HUES64 (cell line): ENCODE results near the gene SMOC2.

ENCODE experiments used
- H3K27ac ChIP-seq: 2 replicates; pipeline ENCODE4 v1.7.0; 2013; ENCODE audit warnings: low read depth, low read length, inconsistent platforms
- H3K27me3 ChIP-seq: 2 replicates; pipeline ENCODE4 v1.6.1; 2013; ENCODE audit warnings: mild to moderate bottlenecking, low read length; ENCODE audit not compliant: insufficient read depth
- H3K36me3 ChIP-seq: 2 replicates; pipeline ENCODE4 v1.6.1; 2013; ENCODE audit warnings: mild to moderate bottlenecking, low read length; ENCODE audit not compliant: insufficient read depth
- H3K4me1 ChIP-seq: 2 replicates; pipeline ENCODE4 v1.6.1; 2013; ENCODE audit warnings: mild to moderate bottlenecking, low read length, moderate library complexity; ENCODE audit not compliant: insufficient read depth
- H3K4me3 ChIP-seq: 2 replicates; pipeline ENCODE4 v1.5.1; 2013; ENCODE audit warnings: mild to moderate bottlenecking, low read length, moderate library complexity
- H3K9ac ChIP-seq: 2 replicates; pipeline ENCODE4 v1.6.1; 2013; ENCODE audit warnings: mild to moderate bottlenecking, low read depth, low read length
- H3K9me3 ChIP-seq: 2 replicates; pipeline ENCODE4 v1.6.1; 2013; ENCODE audit warnings: low read depth, low read length; ENCODE audit not compliant: insufficient read depth
- WGBS: fragments of 150-250, 120-280 bp; methylation state at CpG from one replicate; pipeline ENCODE4 v1.1.7; 2013; ENCODE audit warnings: missing lambda C conversion rate; 5-methylcytosine and 5-hydroxymethylcytosine counted together

SMOC2 gene

DNA sequence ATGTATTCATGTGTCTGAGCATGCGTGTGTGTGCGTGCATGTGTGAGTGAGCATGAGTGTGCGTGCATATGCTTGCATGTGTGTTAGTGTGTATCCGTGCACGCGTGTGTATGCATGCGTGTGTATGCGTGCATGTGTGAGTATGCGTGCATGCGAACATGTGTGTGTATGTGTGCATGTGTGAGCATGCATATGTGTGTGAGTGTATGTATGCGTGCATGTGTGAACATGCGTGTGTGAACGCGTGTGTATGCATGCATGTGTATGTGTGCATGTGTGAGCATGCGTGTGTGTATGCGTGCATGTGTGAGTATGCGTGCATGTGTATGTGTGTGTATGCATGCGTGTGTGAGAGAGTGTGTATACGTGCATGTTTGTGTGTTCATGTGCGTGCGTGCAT, 77.9 kb downstream of the SMOC2 start:
- no peaks in the 10 kb centered on the region for H3K27me3 ChIP-seq
- no peak overlapping the region for H3K27ac ChIP-seq
- no peaks in the 10 kb centered on the region for H3K4me1 ChIP-seq
- H3K36me3 ChIP-seq: no peaks in the 10 kb centered on the region
- 96% methylated on average over 21 of the region's 21 CpGs for WGBS
- no peak overlapping the region for H3K9ac ChIP-seq
- H3K4me3 ChIP-seq: no peak overlapping the region
- no peaks in the 10 kb centered on the region for H3K9me3 ChIP-seq

DNA sequence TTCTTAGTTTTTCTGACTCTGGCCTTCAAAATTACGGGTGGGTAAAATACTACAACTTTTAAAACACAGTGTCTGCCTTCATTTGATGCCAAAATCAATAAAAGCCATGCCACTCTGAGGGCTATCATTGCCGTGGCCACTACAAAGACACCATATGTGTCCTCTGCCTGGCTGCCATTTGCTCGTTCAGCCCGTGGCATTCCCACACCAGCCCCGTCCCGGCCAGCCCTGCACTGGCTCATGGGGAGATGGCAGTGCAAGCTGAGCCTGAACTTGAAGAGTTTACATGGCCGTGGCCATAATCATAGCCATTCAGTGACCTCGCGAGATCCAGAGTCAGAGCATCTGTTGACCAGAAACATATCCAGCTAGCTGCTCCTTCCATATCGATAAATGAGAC, 79.2 kb downstream of the SMOC2 start:
- H3K9me3 ChIP-seq: no peaks in the 10 kb centered on the region
- no peaks in the 10 kb centered on the region for H3K27me3 ChIP-seq
- no peak overlapping the region for H3K4me3 ChIP-seq
- no peak overlapping the region for H3K27ac ChIP-seq
- WGBS: 96% methylated on average over 10 of the region's 10 CpGs
- no peaks in the 10 kb centered on the region for H3K36me3 ChIP-seq
- H3K4me1 ChIP-seq: no peaks in the 10 kb centered on the region
- H3K9ac ChIP-seq: no peak overlapping the region

DNA sequence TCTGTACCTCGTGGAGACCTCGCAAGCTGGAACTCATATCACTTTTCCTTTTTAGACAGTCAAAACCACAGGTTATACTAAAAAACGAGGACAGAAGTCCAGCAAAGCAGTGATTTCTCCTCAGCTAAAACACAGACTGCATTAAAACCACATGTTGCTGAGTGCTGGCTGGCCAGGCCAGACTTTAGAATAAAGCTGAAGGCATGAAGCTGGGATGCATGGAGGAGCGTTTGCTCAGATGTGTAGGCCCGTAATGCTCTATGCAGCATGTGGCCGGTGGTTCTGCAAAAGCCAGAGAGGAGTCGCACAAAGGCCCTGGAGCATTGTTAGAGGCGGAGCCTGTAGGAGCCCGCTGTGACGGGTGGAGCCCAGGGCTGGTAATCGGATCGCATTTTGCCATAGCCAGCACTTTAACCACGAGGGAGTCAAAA, 83.6 kb downstream of the SMOC2 start:
- Histone ChIP-seq H3K27me3 (no peaks in the 10 kb centered on the region), H3K9me3 (no peaks in the 10 kb centered on the region), H3K27ac (no peak overlapping the region), H3K9ac (no peak overlapping the region), H3K36me3 (no peaks in the 10 kb centered on the region), H3K4me1 (no peaks in the 10 kb centered on the region), H3K4me3 (no peak overlapping the region)
- WGBS: 72% methylated on average over 13 of the region's 13 CpGs

DNA sequence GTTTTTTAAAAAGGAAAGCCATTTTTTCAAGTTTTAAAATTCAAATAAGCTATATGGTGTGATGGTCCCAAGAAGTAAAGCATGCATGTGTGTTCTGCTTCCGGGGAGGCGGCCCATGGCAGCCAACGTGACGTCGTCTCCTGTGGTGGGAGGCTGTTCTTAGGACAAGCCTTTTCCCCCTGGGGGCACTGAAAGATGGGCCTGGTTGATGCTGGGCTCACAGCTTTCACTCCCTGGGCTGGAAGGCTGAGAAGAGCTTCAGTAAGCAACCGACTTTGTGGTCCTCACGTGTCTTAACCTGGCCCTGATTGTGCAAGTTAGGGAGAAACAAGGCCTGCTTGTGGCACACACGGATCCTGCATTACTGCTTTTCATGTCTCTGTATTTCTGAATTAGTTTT, 84.1 kb downstream of the SMOC2 start:
- no peaks in the 10 kb centered on the region for H3K36me3 ChIP-seq
- H3K4me3 ChIP-seq: no peak overlapping the region
- WGBS: 94% methylated on average over 8 of the region's 8 CpGs
- H3K27me3 ChIP-seq: no peaks in the 10 kb centered on the region
- no peaks in the 10 kb centered on the region for H3K9me3 ChIP-seq
- H3K27ac ChIP-seq: no peak overlapping the region
- H3K4me1 ChIP-seq: no peaks in the 10 kb centered on the region
- no peak overlapping the region for H3K9ac ChIP-seq

DNA sequence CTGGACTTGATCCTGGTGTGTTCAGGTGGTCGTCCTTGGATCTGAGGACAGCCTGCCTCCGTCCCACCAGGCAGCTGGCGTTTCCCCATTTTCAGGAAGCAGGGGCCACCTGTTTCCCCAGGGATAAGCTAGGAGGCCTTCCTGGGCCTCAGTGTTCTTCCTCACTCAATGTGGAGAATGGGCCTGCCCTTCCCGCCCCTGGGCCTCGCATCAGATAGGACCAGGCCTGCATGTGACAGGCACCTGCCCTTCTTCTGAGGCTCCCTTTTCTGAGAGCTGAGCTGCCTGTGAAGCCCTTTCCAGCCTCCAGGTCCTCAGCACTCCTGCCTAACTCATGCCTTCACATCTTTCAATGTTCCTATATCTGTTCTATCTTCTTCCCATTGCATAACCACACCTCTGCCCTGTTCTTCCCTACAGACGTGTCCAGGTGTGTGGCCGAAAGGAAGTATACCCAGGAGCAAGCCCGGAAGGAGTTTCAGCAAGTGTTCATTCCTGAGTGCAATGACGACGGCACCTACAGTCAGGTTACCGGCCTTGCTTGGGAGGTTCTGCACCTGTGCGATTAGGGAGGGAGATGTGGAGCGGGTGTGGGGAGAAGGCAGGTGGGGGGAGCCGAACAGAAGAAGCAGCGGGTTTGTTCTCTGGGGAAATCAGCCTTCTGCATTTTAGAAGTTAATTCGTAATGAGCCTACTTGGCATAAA, 85.1 kb downstream of the SMOC2 start:
- H3K27ac ChIP-seq: no peak overlapping the region
- H3K9ac ChIP-seq: no peak overlapping the region
- H3K36me3 ChIP-seq: no peaks in the 10 kb centered on the region
- no peaks in the 10 kb centered on the region for H3K27me3 ChIP-seq
- WGBS: 92% methylated on average over 16 of the region's 16 CpGs
- no peaks in the 10 kb centered on the region for H3K4me1 ChIP-seq
- H3K9me3 ChIP-seq: no peaks in the 10 kb centered on the region
- H3K4me3 ChIP-seq: no peak overlapping the region

DNA sequence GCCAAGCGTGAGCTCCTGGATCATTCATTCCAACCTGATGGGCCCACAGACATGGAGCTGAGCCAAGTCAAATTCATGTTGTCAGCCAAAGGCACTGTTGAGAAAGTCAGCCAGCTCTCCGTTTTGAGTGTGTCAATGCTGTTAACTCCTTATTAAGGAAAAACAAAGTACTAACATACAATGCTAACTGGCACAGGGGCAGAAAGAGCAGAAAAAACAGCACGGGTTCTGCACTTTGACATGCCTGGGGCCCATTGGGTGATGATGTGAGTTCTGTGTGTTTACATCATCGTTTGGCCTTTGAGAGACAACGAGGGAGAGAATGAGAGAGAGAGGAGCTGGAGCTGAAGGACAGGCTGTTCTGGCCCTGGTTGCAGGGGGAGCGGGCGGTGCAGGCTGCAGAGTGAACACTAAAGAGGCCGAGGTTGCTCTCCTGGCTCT, 85.9 kb downstream of the SMOC2 start:
- 94% methylated on average over 8 of the region's 8 CpGs for WGBS
- Histone ChIP-seq H3K4me3 (no peak overlapping the region), H3K9me3 (no peaks in the 10 kb centered on the region), H3K36me3 (no peaks in the 10 kb centered on the region), H3K27ac (no peak overlapping the region), H3K4me1 (no peaks in the 10 kb centered on the region), H3K9ac (no peak overlapping the region), H3K27me3 (no peaks in the 10 kb centered on the region)

GRCh38 chr6:168527451-168528210, 86.6 kb downstream of the SMOC2 start:
- H3K36me3 ChIP-seq: no peaks in the 10 kb centered on the region
- no peak overlapping the region for H3K27ac ChIP-seq
- H3K4me3 ChIP-seq: no peak overlapping the region
- H3K9me3 ChIP-seq: no peaks in the 10 kb centered on the region
- 89% methylated on average over 24 of the region's 25 CpGs for WGBS
- H3K27me3 ChIP-seq: no peaks in the 10 kb centered on the region
- no peaks in the 10 kb centered on the region for H3K4me1 ChIP-seq
- H3K9ac ChIP-seq: no peak overlapping the region

DNA sequence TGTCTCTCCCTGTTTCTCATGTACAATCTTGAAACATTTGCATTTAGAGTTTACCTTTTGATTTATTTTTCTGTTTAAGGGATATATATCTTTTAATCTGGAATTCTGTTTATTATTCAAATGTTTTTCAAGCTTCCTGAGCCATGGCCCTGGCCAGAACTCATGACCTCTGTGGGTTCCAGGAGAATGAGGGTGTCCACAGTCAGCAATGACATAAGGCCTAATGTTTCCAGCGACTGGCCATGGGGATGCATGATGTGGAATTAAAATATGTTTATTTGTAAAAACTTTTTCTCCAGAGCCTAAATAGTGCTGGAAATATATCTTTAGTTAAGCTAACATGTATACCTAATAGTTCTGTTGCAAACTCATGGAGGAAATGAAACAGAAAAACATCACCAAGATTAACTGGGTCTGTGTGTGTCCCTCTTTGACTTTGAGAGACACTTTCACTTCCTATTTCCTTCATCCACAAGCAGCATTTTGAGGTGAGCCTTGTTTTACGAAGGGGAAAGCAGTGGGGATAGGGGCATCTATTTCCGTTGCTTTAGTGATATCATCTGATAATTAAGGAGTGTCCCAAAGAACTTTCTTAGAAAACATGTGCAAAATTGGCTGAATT, 87.6 kb downstream of the SMOC2 start:
- Histone ChIP-seq H3K4me3 (no peak overlapping the region), H3K27me3 (no peaks in the 10 kb centered on the region)

DNA sequence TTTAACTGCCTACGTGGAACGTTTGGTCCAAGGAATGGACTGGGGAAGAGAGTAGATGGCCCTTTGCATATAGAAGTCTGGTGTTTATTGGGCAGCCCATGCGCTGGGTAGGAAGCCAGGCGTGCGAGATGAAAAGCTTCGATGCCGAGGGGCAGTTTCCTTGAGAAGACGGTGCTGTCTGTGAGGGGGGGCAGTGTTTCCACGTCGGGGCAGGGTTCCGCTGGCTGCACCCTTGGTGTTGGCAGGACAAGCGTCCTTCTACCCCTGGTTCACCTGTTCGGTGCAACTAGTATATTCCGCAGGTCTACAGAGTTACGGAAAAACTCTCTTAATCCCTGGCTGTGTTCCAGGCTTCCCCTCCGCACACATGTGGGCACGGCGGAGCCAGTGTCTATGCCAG, 88.2 kb downstream of the SMOC2 start:
- 95% methylated on average over 18 of the region's 18 CpGs for WGBS
- H3K36me3 ChIP-seq: no peaks in the 10 kb centered on the region
- no peak overlapping the region for H3K4me3 ChIP-seq
- no peaks in the 10 kb centered on the region for H3K4me1 ChIP-seq
- no peak overlapping the region for H3K9ac ChIP-seq
- H3K27me3 ChIP-seq: no peaks in the 10 kb centered on the region
- H3K9me3 ChIP-seq: no peaks in the 10 kb centered on the region
- H3K27ac ChIP-seq: no peak overlapping the region

More for the DNA sequence above, 87.6 kb downstream of the SMOC2 start:
- WGBS: 90% methylated on average over 3 of the region's 3 CpGs
- Histone ChIP-seq H3K27ac (no peak overlapping the region), H3K9me3 (no peaks in the 10 kb centered on the region), H3K9ac (no peak overlapping the region), H3K4me1 (no peaks in the 10 kb centered on the region), H3K36me3 (no peaks in the 10 kb centered on the region)

DNA sequence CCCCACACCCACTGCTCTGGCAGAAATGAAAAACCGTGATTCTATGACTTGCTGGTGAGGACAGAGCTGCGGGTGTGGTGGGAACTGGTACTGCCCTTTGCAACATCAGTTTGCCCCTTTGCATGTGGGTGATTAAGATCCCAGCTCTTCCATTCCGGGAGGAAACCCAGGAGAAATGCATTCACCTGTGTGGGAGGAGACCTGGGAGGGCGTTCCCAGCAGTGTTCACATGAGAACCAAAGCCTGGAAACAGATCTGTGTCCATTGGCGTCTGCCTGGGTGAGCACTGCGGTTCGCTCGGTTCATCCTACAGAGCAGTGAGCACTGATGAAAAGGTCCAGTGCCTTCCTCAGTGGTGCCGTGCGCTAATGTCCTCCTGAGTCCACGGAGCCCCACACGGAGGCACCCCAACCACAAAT, 89.7 kb downstream of the SMOC2 start:
- Histone ChIP-seq H3K27me3 (no peaks in the 10 kb centered on the region), H3K36me3 (no peaks in the 10 kb centered on the region), H3K27ac (no peak overlapping the region), H3K4me1 (no peaks in the 10 kb centered on the region), H3K9me3 (no peaks in the 10 kb centered on the region), H3K4me3 (no peak overlapping the region), H3K9ac (no peak overlapping the region)
- 88% methylated on average over 12 of the region's 12 CpGs for WGBS

DNA sequence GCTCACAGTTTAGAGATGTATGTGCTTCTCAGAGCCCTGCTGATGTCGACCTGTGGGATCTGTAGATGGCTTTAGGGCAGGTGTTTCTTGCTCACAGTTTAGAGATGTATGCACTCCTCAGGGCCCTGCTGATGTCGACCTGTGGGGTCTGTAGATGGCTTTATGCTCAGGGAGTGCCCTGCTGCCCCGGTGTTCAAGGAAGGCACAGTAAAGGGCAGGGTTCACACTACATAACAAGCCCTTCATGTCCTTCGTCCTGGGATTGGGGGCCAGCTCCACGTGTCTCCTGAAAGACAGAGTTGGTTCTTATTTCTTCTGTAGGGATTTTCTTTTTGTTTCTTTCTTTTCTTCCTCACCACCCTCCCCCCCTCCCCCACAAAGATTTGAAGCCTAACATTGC, 91.1 kb downstream of the SMOC2 start:
- WGBS: 81% methylated on average over 5 of the region's 5 CpGs
- Histone ChIP-seq H3K27me3 (no peaks in the 10 kb centered on the region), H3K9ac (no peak overlapping the region)

More for the DNA sequence above, 91.1 kb downstream of the SMOC2 start:
- Histone ChIP-seq H3K4me1 (no peaks in the 10 kb centered on the region), H3K9me3 (no peaks in the 10 kb centered on the region), H3K4me3 (no peak overlapping the region), H3K27ac (no peak overlapping the region), H3K36me3 (no peaks in the 10 kb centered on the region)
